HepG2 (cell line): ENCODE measurements around the gene ZNF629. TPM values are rescaled to one million over a fixed set of nuclear protein-coding genes. Genes with fewer than 3 reads are reported as not detected.
A peak's percentile ranks its signal among the peaks of the same experiment; 100 is the strongest.
"Not testable (repeated sequence)": the region's sequence is repeated elsewhere in the genome, so short reads cannot be mapped to it uniquely, and the experiment has no call there.

Source experiments
- ATAC-seq: fragments of 200-7000 bp; cut with Tn5 transposase; 3 replicates; pipeline ENCODE4 v1.9.1; 2020; ENCODE audit warnings: mild to moderate bottlenecking, moderate library complexity
- BruUV-seq: library from RNA; stranded (reverse); fragments of 400-500 nt; replicated peaks from 2 replicates; lab custom pipeline; 2021; lab: Mats Ljungman, UMichigan
- CTCF ChIA-PET: fragments of 300-600 bp; formaldehyde crosslinking; extraction: SDS; loops from one replicate; lab custom pipeline; 2021; ENCODE audit warnings: low total read pairs, inconsistent platforms, low intra/inter-chr PET ratio; lab: Yijun Ruan, JAX
- POLR2A ChIA-PET: fragments of 350-600 bp; sonication (Branson Sonifier 250); formaldehyde crosslinking; loops from one replicate; lab custom pipeline; 2020; ENCODE audit warnings: antibody characterized with exemption, inconsistent platforms; lab: Yijun Ruan, JAX
- DNase-seq: peaks from one replicate; pipeline ENCODE4 v3.0.0-alpha.2; 2015; ENCODE audit warnings: low spot score
- FAIRE-seq: peaks from 3 replicates; lab custom pipeline; 2011; peaks lifted over from hg19 to GRCh38; lab: Jason Lieb, UNC
- H2AFZ ChIP-seq: one replicate; pipeline ENCODE4 v1.6.1; 2011; ENCODE audit warnings: low read length, inconsistent platforms
- H3K27ac ChIP-seq: fragments of 300-600 bp; 3 replicates; pipeline ENCODE4 v1.8.0; 2011; ENCODE audit warnings: mixed run types, mild to moderate bottlenecking, mixed read lengths, low read length, inconsistent platforms; ENCODE audit not compliant: insufficient read depth; ENCODE audit errors: extremely low read length
- H3K27me3 ChIP-seq, 2 experiments: fragments of 200-600 bp in 1 of 2; 2 replicates in 1 of 2; 3 replicates in 1 of 2; pipeline versions ENCODE4 v1.6.0 to v1.8.0; 2011; ENCODE audit warnings: low read length in 2 of 2, mild to moderate bottlenecking in 2 of 2, moderate library complexity in 2 of 2, inconsistent platforms in 1 of 2; ENCODE audit not compliant: insufficient read depth in 2 of 2, control insufficient read depth in 1 of 2
- H3K36me3 ChIP-seq, 2 experiments: fragments of 200-600 bp in 1 of 2; replicated peaks in 1 of 2; 2 replicates in 1 of 2; 3 replicates in 1 of 2; pipeline versions ENCODE4 v1.5.1 to v1.8.0; 2011; ENCODE audit warnings: low read length in 2 of 2, inconsistent platforms in 1 of 2; ENCODE audit not compliant: insufficient read depth in 2 of 2, control insufficient read depth in 1 of 2
- H3K4me1 ChIP-seq: 2 replicates; pipeline ENCODE4 v1.5.1; 2012; ENCODE audit warnings: low read length, inconsistent platforms; ENCODE audit not compliant: insufficient read depth
- H3K4me2 ChIP-seq: 2 replicates; pipeline ENCODE4 v1.6.0; 2011; ENCODE audit warnings: low read depth, low read length, inconsistent platforms
- H3K4me3 ChIP-seq, 3 experiments: fragments of 200-600 bp in 1 of 3; sonication (generic), shearing (Covaris generic) in 1 of 3; replicated peaks in 1 of 3; 2 replicates each; pipeline ENCODE4 v1.5.1; 2011 to 2016; ENCODE audit warnings: low read length in 3 of 3, inconsistent platforms in 2 of 3, low read depth in 2 of 3, mild to moderate bottlenecking in 2 of 3, control low read depth in 1 of 3, mixed read lengths in 1 of 3; ENCODE audit not compliant: insufficient read depth in 1 of 3
- H3K79me2 ChIP-seq: one replicate; pipeline ENCODE4 v1.6.1; 2011; ENCODE audit warnings: low read length, inconsistent platforms; ENCODE audit not compliant: insufficient read depth
- H3K9ac ChIP-seq: 2 replicates; pipeline ENCODE4 v1.6.0; 2011; ENCODE audit warnings: mild to moderate bottlenecking, low read depth, low read length, inconsistent platforms; ENCODE audit not compliant: insufficient read depth
- H3K9me3 ChIP-seq: 2 replicates; pipeline ENCODE4 v1.5.1; 2012; ENCODE audit warnings: mild to moderate bottlenecking, low read length
- H4K20me1 ChIP-seq: 2 replicates; pipeline ENCODE4 v1.6.0; 2011; ENCODE audit warnings: inconsistent platforms, mild to moderate bottlenecking, low read length, moderate library complexity; ENCODE audit not compliant: insufficient read depth
- ADNP ChIP-seq: sonication (generic); formaldehyde crosslinking; IDR thresholded peaks from 2 replicates; pipeline ENCODE4 v1.4.0; 2020; ENCODE audit warnings: missing genetic modification reagents
- CSRNP1 ChIP-seq: sonication (generic); formaldehyde crosslinking; IDR thresholded peaks from 2 replicates; pipeline ENCODE4 v1.8.1; 2023; ENCODE audit warnings: mild to moderate bottlenecking, missing genetic modification reagents
- EP300 ChIP-seq, 3 experiments: sonication (generic) in 1 of 3; formaldehyde crosslinking in 1 of 3; IDR thresholded peaks; 2 replicates each; pipeline versions ENCODE4 v1.5.1 to v1.6.1; 2011 to 2020; ENCODE audit warnings: low read depth in 2 of 3, low read length in 2 of 3, borderline replicate concordance in 1 of 3, improper control_type of control experiment in 1 of 3, mild to moderate bottlenecking in 1 of 3, missing genetic modification reagents in 1 of 3, moderate library complexity in 1 of 3
- ESRRA ChIP-seq: sonication (generic); formaldehyde crosslinking; IDR thresholded peaks from 2 replicates; pipeline ENCODE4 v1.5.1; 2020; ENCODE audit warnings: mild to moderate bottlenecking, low read depth, missing genetic modification reagents
- GZF1 ChIP-seq: sonication (generic); formaldehyde crosslinking; IDR thresholded peaks from 2 replicates; pipeline ENCODE4 v1.5.1; 2020; ENCODE audit warnings: mild to moderate bottlenecking, missing genetic modification reagents
- HMGXB4 ChIP-seq, 2 experiments: sonication (generic) in 1 of 2; formaldehyde crosslinking in 1 of 2; IDR thresholded peaks; 2 replicates each; pipeline versions ENCODE4 v1.4.0 to v1.6.1; 2018 to 2020; ENCODE audit warnings: missing genetic modification reagents in 2 of 2, borderline replicate concordance in 1 of 2, low read depth in 1 of 2, mild to moderate bottlenecking in 1 of 2, missing biosample characterization in 1 of 2
- MIXL1 ChIP-seq: IDR thresholded peaks from 2 replicates; pipeline ENCODE4 v1.6.1; 2016
- NCOR1 ChIP-seq: fragments of 200-600 bp; sonication (generic); IDR thresholded peaks from 2 replicates; pipeline ENCODE4 v1.7.0; 2017; ENCODE audit warnings: antibody characterized with exemption, low read length, borderline replicate concordance
- SALL1 ChIP-seq: sonication (generic); formaldehyde crosslinking; IDR thresholded peaks from 2 replicates; pipeline ENCODE4 v1.8.0; 2022; ENCODE audit warnings: mild to moderate bottlenecking, missing genetic modification reagents
- SIX1 ChIP-seq: sonication (generic); formaldehyde crosslinking; IDR thresholded peaks from 2 replicates; pipeline ENCODE4 v1.4.0; 2020; ENCODE audit warnings: missing genetic modification reagents, borderline replicate concordance
- SOX5 ChIP-seq: IDR thresholded peaks from 2 replicates; pipeline ENCODE4 v1.6.1; 2016; ENCODE audit warnings: borderline replicate concordance
- ZMYM4 ChIP-seq: sonication (generic); formaldehyde crosslinking; IDR thresholded peaks from 2 replicates; pipeline ENCODE4 v1.8.1; 2023; ENCODE audit warnings: mild to moderate bottlenecking, missing genetic modification reagents
- WGBS: methylation state at CpG from one replicate; pipeline ENCODE4 v1.1.6; 2017; ENCODE audit warnings: low lambda C conversion rate; 5-methylcytosine and 5-hydroxymethylcytosine counted together
- in situ Hi-C: cut with HindIII; loops from 2 replicates; pipeline ENCODE4 v1.10.0; 2017; ENCODE audit warnings: low pct_unique_long_range_greater_than_20kb; ENCODE audit not compliant: extremely low pct_ligation_motif_present
- intact Hi-C: fragments of 100-400 bp; cut with micrococcal nuclease; formaldehyde crosslinking; loops from one replicate; pipeline ENCODE4 v1.10.0; 2022; ENCODE audit not compliant: unreplicated experiment
- polyA plus RNA-seq, 8 experiments: library from polyadenylated mRNA; depleted of rRNA in 3 of 8; stranded (reverse) in 7 of 8; unstranded in 1 of 8; fragments of >200 nt; fragmentation: Illumina TruSeq in 4 of 8; extraction: Trizol in 4 of 8; gene quantifications; 2 replicates each; pipeline versions ENCODE4 v1.2.1 to v1.2.3, GENCODE V29; 2011 to 2016; ENCODE audit warnings: low read depth in 4 of 8, missing spikeins in 1 of 8, mixed read lengths in 1 of 8; ENCODE audit not compliant: insufficient read depth in 1 of 8
- total RNA-seq, 5 experiments: library from RNA; depleted of rRNA; stranded (reverse); fragments of >200 nt; fragmentation: Illumina TruSeq; extraction: Trizol; gene quantifications; 2 replicates each; pipeline ENCODE4 v1.2.3, GENCODE V29; 2016; ENCODE audit warnings: low read depth in 1 of 5

ZNF629 gene
- total and polyA plus RNA-seq, 2 of the 13 experiments (the other 11 are each of a cell fraction or from before 2014, with no cell fraction given) = 6.1 to 16.5 TPM

DNA sequence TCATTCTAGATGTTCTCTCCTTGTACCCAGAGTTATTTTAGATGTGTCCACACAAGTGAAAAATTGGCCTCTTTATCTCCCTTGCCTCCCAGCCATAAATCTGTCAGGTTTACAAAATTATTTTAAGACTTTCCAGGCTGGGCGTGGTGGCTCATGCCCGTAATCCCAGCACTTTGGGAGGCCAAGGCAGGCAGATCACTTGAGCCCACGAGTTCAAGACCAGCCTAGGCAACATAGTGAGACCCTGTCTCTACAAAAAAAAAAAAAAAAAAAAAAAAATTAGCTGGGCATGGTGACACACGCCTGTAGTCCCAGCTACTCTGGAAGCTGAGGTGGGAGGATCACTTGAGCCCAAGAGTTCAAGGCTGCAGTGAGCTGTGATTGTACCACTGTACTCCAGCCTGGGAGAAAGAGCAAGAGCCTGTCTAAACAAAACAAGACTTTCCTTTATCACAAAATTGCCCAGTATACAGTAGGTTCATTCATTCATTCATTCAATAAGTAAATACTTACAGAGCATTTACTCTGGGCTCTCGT lies 22.0 kb upstream of the ZNF629 start (continued):
- TF ChIP-seq SIX1 (CRISPR knock-in tag) (peak; percentile 37; the same call in 1 of the 2 replicates), SALL1 (CRISPR knock-in tag) (peak; percentile 37; the same call in 1 of the 2 replicates), SOX5 (CRISPR knock-in tag) (peak; percentile 82), EP300 (IDR thresholded peaks at IDR 0.05; ENCODE audit: low read depth in 2 of 2, low read length in 2 of 2) (peak in 1 of 2 experiments; percentile 49; a peak in 1 of 4 replicates), HMGXB4 (CRISPR knock-in tag; IDR thresholded peaks at IDR 0.05; ENCODE audit: borderline replicate concordance in 1 of 2, low read depth in 1 of 2) (0 out of 4 replicates have a peak, but pooled peaks of 1 of the 2 experiments have one; percentile 9), GZF1 (CRISPR knock-in tag) (0 out of 2 replicates have a peak, but pooled peaks have one; percentile 11), MIXL1 (CRISPR knock-in tag) (peak; percentile 62; the same call in 1 of the 2 replicates), ESRRA (CRISPR knock-in tag) (0 out of 2 replicates have a peak, but pooled peaks have one; percentile 32), NCOR1 (peak; percentile 34; the same call in 1 of the 2 replicates), ADNP (peak; percentile 41; the same call in 1 of the 2 replicates)
- not testable (repeated sequence) for TF ChIP-seq EP300 (CRISPR knock-in tag; IDR thresholded peaks at IDR 0.05; ENCODE audit: borderline replicate concordance)

DNA sequence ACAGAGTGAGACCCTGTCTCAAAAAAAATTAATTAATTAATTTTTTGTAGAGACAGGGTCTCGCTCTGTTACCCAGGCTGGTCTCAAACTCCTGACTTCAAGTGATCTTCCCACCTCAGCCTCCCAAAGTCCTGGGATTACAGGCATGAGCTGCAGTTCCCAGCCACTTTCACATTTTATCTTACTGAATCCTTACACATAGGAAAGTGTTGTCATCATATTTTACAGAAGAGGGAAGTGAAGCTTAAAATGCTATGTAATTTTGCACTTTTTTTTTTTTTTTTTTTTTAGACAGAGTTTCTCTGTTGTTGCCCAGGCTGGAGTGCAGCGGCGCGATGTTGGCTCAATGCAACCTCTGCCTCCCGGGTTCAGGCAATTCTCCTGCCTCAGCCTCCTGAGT lies 21.1 kb upstream of the ZNF629 start:
- in situ Hi-C loops = no loop called here
- 98% methylated on average over 5 of the region's 5 CpGs for WGBS
- Histone ChIP-seq H3K9me3 (no peaks in the 10 kb centered on the region), H3K36me3 (no peaks in the 10 kb centered on the region), H4K20me1 (no peaks in the 10 kb centered on the region), H3K4me1 (peaks cover 61% of the 10 kb centered on the region), H3K27ac (peak overlapping the region; percentile 85), H3K9ac (no peak overlapping the region), H3K4me3 (no peak overlapping the region), H3K27me3 (no peaks in the 10 kb centered on the region; a peak in 1 of 5 replicates), H2AFZ (no peak overlapping the region), H3K4me2 (no peak overlapping the region), H3K79me2 (peaks cover 3% of the 10 kb centered on the region)
- intact Hi-C loops = no loop called here
- ChIA-PET POLR2A (interaction anchor here (3.7 to 6.6 kb wide), 4 partner anchors 20 to 94 kb away, joined by 29 to 257 read pairs (median 52); partner anchors contain the start of genes PHKG2 and ZNF629), CTCF (no interaction called here)
- ATAC-seq = no peak
- no peak for FAIRE-seq
- no peak for DNase-seq
- BruUV-seq = no TSS peak
- TF ChIP-seq ZMYM4 (CRISPR knock-in tag) (no peak), CSRNP1 (CRISPR knock-in tag) (0 out of 2 replicates have a peak, but pooled peaks have one; percentile 17)
